Activated naive CD8-positive, alpha-beta T cell treated with anti-CD3 and anti-CD28 coated beads, Interleukin-2, amount 10 ng/mL, durations not matched to agents 7 days and 5 days (primary cell): ENCODE measurements around the gene TMEM108. TPM values are rescaled to one million over a fixed set of nuclear protein-coding genes. Genes with fewer than 3 reads are reported as not detected.
A peak's percentile ranks its signal among the peaks of the same experiment; 100 is the strongest.

Source experiments
- ATAC-seq: fragments of 150-1000 bp; cut with Tn5 transposase; one replicate; pipeline ENCODE4 v1.10.0; 2021; ENCODE audit warnings: low read depth, moderate library complexity
- POLR2A ChIA-PET: fragments of 350-600 bp; sonication (Branson Sonifier 250); formaldehyde crosslinking; loops from one replicate; lab custom pipeline; 2021; ENCODE audit warnings: antibody characterized with exemption; lab: Charles Lee
- DNase-seq: peaks from one replicate; pipeline ENCODE4 v3.0.0; 2021
- H3K27ac Mint-ChIP-seq: one replicate; pipeline ENCODE4 v1.8.0; 2022; ENCODE audit warnings: mild to moderate bottlenecking, mixed read lengths
- H3K27me3 Mint-ChIP-seq: one replicate; pipeline ENCODE4 v1.8.0; 2022; ENCODE audit warnings: mild to moderate bottlenecking, moderate library complexity, mixed read lengths
- H3K36me3 Mint-ChIP-seq: one replicate; pipeline ENCODE4 v1.8.0; 2021; ENCODE audit warnings: mild to moderate bottlenecking, mixed read lengths
- H3K4me1 Mint-ChIP-seq: one replicate; pipeline ENCODE4 v1.8.0; 2021; ENCODE audit warnings: mixed read lengths
- H3K4me3 Mint-ChIP-seq: one replicate; pipeline ENCODE4 v1.8.0; 2022; ENCODE audit warnings: mild to moderate bottlenecking, moderate library complexity, mixed read lengths
- H3K9me3 Mint-ChIP-seq: one replicate; pipeline ENCODE4 v1.8.0; 2021; ENCODE audit warnings: mixed read lengths
- total RNA-seq, 2 experiments: library from RNA; stranded (reverse); gene quantifications; one replicate each; pipeline ENCODE4 v1.2.3, GENCODE V29; 2021

Gene TMEM108
- total RNA-seq, 2 experiments from 2014 or later = not detected

DNA sequence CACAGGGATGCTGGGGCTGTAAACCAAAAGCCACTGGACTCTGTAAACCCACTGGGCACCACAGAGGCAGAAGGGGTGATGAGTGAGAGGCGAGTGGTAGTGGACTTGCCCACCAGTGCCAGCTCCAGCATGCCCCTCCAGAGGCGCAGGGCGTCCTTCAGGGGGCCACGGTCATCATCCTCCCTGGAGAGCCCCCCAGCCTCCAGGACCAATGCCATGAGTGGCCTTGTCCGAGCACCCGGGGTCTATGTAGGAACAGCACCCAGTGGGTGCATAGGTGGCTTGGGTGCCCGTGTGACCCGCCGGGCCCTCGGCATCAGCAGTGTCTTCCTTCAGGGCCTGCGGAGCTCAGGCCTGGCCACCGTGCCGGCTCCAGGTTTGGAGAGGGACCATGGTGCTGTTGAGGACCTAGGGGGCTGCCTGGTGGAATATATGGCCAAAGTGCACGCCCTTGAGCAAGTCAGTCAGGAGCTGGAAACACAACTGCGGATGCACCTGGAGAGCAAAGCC lies 361.9 kb downstream of the TMEM108 start, which contains the start of gene BFSP2:
BFSP2 (plus strand) TSS at position 51 of the 510 bp plus-strand sequence; CDS start at position 79, 28 bp downstream.
- no peak for DNase-seq
- no peaks in the 10 kb centered on the region for H3K27me3 Mint-ChIP-seq
- POLR2A ChIA-PET = no interaction called here

DNA sequence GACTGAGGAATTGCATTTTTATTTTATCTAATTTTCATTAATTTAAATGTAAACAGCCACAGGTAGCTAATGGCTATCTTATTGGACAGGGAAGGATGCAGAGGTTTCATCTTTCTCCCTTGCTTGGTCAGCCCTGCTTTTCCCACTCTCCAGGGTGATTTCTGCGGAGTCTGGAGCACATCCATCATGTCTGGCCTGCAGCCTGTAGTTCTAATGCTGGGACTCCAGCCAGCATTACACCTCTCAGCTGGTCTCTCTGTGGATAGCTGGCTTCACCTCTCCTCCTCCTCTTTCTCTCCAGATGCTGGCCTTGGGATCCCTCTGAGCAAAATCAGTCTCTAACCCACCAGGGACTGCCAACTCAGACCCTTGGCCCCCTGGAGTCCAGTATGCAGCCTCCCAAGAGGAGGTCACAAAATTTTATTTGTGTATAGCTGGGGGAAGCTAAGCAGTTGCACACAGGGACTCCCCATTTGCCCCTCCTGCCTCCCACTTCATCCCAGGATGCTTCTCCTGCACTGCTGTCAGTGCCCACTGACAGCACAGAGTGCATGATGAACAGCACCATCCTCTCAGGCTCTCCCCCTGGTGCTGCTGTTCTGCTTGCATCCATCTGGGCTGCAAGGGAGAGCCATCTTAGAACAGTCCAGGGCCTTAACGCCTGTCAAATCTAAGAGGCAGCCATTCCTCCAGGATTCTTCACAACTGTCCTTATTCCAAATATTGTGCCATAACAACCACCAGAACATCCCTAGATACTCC lies 363.4 kb downstream of the TMEM108 start:
- Mint-ChIP-seq H3K9me3 (no peaks in the 10 kb centered on the region), H3K27me3 (no peaks in the 10 kb centered on the region), H3K36me3 (no peaks in the 10 kb centered on the region), H3K4me3 (no peak overlapping the region), H3K27ac (no peak overlapping the region), H3K4me1 (no peaks in the 10 kb centered on the region)
- POLR2A ChIA-PET = no interaction called here
- DNase-seq = no peak
- no peak for ATAC-seq

More for the DNA sequence above, 361.9 kb downstream of the TMEM108 start, which contains the start of gene BFSP2:
- ATAC-seq = no peak
- no peak within 1 kb of the TSS for H3K27ac Mint-ChIP-seq
- no peak within 1 kb of the TSS for H3K4me3 Mint-ChIP-seq
- no peaks in the 10 kb centered on the region for H3K9me3 Mint-ChIP-seq
- H3K4me1 Mint-ChIP-seq = peaks cover 3% of the 10 kb centered on the region
- no peaks in the 10 kb centered on the region for H3K36me3 Mint-ChIP-seq

- no peaks in the 10 kb centered on the region for H3K36me3 Mint-ChIP-seq
- no peaks in the 10 kb centered on the region for H3K9me3 Mint-ChIP-seq
- no peaks in the 10 kb centered on the region for H3K4me1 Mint-ChIP-seq
- no peaks in the 10 kb centered on the region for H3K27me3 Mint-ChIP-seq
- H3K4me3 Mint-ChIP-seq = no peak overlapping the region
- POLR2A ChIA-PET = no interaction called here
- no peak overlapping the region for H3K27ac Mint-ChIP-seq
- ATAC-seq (no peak), DNase-seq (no peak)
Observed at GRCh38 chr3:133404920-133405319, 366.7 kb downstream of the TMEM108 start.

GRCh38 chr3:133408366-133408765 lies 370.2 kb downstream of the TMEM108 start:
- H3K9me3 Mint-ChIP-seq = no peaks in the 10 kb centered on the region
- no peak overlapping the region for H3K4me3 Mint-ChIP-seq
- peaks cover 4% of the 10 kb centered on the region for H3K4me1 Mint-ChIP-seq
- no peaks in the 10 kb centered on the region for H3K36me3 Mint-ChIP-seq
- peaks cover 2% of the 10 kb centered on the region for H3K27me3 Mint-ChIP-seq
- DNase-seq (no peak), ATAC-seq (no peak)
- no peak overlapping the region for H3K27ac Mint-ChIP-seq
- POLR2A ChIA-PET = no interaction called here

GRCh38 chr3:133408961-133409360 lies 370.8 kb downstream of the TMEM108 start:
- Mint-ChIP-seq H3K27ac (no peak overlapping the region), H3K27me3 (peaks cover 2% of the 10 kb centered on the region), H3K4me3 (no peak overlapping the region), H3K4me1 (peaks cover 4% of the 10 kb centered on the region), H3K9me3 (no peaks in the 10 kb centered on the region), H3K36me3 (no peaks in the 10 kb centered on the region)
- ATAC-seq (no peak), DNase-seq (no peak)
- POLR2A ChIA-PET = no interaction called here

- POLR2A ChIA-PET = no interaction called here
- DNase-seq (no peak), ATAC-seq (no peak)
- Mint-ChIP-seq H3K9me3 (no peaks in the 10 kb centered on the region), H3K27me3 (peaks cover 2% of the 10 kb centered on the region), H3K4me3 (no peak overlapping the region), H3K4me1 (peaks cover 4% of the 10 kb centered on the region), H3K36me3 (no peaks in the 10 kb centered on the region), H3K27ac (no peak overlapping the region)
Observed at GRCh38 chr3:133410191-133410892, 372.2 kb downstream of the TMEM108 start.

DNA sequence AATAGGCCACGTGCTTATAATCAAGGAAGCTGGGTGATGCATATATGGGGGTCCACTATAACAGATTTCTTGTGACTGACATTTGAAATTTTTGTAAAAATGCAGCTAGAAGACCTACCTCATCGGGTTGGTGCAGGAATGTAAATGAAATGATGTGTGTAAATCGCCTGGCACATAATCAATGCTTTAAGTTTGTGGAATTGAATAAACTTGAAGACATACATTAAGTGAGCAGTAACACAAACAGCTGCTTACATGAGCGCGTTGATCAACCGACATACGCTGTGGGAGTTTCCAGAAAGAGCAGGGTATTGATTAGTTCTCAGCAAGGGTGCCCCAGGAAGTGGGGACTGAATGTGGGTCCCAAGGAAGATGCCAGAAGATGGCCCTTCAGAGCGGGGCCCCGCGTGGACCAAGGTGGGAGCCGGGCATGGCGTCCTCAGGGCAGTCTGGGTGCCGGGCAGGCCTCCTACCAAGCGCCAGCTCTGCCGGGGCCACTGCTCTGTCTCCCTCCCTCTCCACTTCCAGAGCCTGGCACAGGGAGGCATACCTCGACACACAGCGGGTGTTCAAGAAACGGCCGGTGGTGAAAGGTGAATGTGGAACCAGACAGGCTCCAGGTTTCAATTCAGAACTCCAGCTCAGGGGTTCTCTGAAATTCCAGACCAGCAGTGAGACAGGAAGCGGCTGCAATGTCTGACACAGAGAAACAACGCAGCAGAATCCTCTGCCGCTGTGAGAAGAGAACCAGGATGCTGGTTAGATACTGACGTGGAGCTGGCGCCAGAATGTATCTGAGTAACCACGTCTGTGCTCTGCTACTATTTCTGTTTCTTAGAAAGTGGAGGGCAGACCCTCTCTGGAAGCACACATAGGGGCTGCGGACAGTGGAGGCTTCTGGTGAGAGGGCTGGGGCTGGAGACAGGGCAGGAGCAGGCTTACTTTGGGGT lies 374.3 kb downstream of the TMEM108 start:
- Mint-ChIP-seq H3K9me3 (peaks cover 2% of the 10 kb centered on the region), H3K27ac (no peak overlapping the region), H3K4me3 (no peak overlapping the region), H3K27me3 (peaks cover 2% of the 10 kb centered on the region), H3K36me3 (no peaks in the 10 kb centered on the region), H3K4me1 (peaks cover 4% of the 10 kb centered on the region)
- POLR2A ChIA-PET = no interaction called here
- DNase-seq (no peak), ATAC-seq (no peak)

- Mint-ChIP-seq H3K27ac (peak overlapping the region; percentile 8), H3K36me3 (no peaks in the 10 kb centered on the region), H3K27me3 (peaks cover 2% of the 10 kb centered on the region), H3K4me3 (no peak overlapping the region), H3K9me3 (peaks cover 2% of the 10 kb centered on the region), H3K4me1 (peaks cover 4% of the 10 kb centered on the region)
- POLR2A ChIA-PET = no interaction called here
- ATAC-seq = peak; percentile 45
- DNase-seq = no peak
Observed at GRCh38 chr3:133413161-133414020, 375.2 kb downstream of the TMEM108 start.

GRCh38 chr3:133414021-133414392 lies 375.8 kb downstream of the TMEM108 start:
- no peak overlapping the region for H3K4me3 Mint-ChIP-seq
- POLR2A ChIA-PET = no interaction called here
- no peaks in the 10 kb centered on the region for H3K36me3 Mint-ChIP-seq
- ATAC-seq (no peak), DNase-seq (no peak)
- no peak overlapping the region for H3K27ac Mint-ChIP-seq
- H3K27me3 Mint-ChIP-seq = peaks cover 2% of the 10 kb centered on the region
- H3K4me1 Mint-ChIP-seq = peaks cover 4% of the 10 kb centered on the region
- H3K9me3 Mint-ChIP-seq = peaks cover 2% of the 10 kb centered on the region

GRCh38 chr3:133418361-133418760 lies 380.2 kb downstream of the TMEM108 start:
- ATAC-seq = no peak
- peaks cover 1% of the 10 kb centered on the region for H3K4me1 Mint-ChIP-seq
- H3K4me3 Mint-ChIP-seq = no peak overlapping the region
- peaks cover 2% of the 10 kb centered on the region for H3K9me3 Mint-ChIP-seq
- no peaks in the 10 kb centered on the region for H3K36me3 Mint-ChIP-seq
- peaks cover 2% of the 10 kb centered on the region for H3K27me3 Mint-ChIP-seq
- POLR2A ChIA-PET = no interaction called here
- no peak overlapping the region for H3K27ac Mint-ChIP-seq
- no peak for DNase-seq

DNA sequence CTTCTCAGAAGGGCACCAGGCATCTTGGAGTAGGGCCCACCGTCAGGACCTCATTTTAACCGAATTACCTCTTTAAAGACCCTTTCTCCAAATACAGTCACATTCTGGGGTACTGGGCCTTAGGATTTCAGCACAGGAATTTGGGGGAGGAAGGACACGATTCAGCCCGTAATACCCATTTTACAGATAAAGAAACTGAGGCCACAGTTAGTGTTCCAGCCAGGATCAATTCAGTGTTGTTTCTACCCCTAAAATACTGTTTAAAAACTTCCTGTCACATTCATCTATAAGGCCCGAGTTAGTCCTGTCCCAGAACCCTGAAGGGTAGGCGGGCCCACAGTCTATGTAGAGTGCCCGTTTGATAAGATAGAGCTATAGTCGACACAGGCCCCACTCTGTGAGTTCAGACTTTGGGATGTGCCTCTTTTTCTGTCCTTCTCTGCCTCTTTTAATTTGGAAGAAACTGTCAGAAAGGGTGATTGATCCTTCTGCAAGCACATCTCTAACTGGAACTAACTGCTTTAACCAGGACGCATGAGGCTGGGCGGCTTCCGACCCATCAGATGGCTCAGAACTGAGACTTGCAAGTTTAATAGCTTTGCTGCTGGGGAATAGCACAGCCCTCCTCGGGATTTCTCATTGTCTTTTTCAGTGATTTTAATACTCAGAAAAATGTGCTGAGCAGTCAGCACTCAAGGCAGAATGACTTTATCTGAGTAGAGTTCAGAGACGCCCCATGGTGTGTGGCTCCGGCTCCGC lies 381.1 kb downstream of the TMEM108 start:
- H3K9me3 Mint-ChIP-seq = peaks cover 2% of the 10 kb centered on the region
- peaks cover 4% of the 10 kb centered on the region for H3K4me1 Mint-ChIP-seq
- no peak for DNase-seq
- no peak overlapping the region for H3K4me3 Mint-ChIP-seq
- H3K27me3 Mint-ChIP-seq = peaks cover 2% of the 10 kb centered on the region
- POLR2A ChIA-PET = no interaction called here
- ATAC-seq = no peak
- H3K36me3 Mint-ChIP-seq = no peaks in the 10 kb centered on the region
- H3K27ac Mint-ChIP-seq = no peak overlapping the region
